GM23338 (cell line): Measurements from ENCODE around the gene NRDE2. TPM values are rescaled to one million over a fixed set of nuclear protein-coding genes. Genes with fewer than 3 reads are reported as not detected.
A peak's percentile ranks its signal among the peaks of the same experiment; 100 is the strongest.

Experiments
- ATAC-seq: fragments of 200-7000 bp; cut with Tn5 transposase; 3 replicates; pipeline ENCODE4 v1.9.1; 2020
- DNase-seq: peaks from one replicate; pipeline ENCODE4 v3.0.0-alpha.2; 2015; ENCODE audit warnings: low spot score
- H2AFZ ChIP-seq: fragments of 200-600 bp; sonication (generic); 2 replicates; pipeline ENCODE4 v1.8.0; 2016; ENCODE audit warnings: antibody characterized with exemption, mild to moderate bottlenecking, moderate library complexity
- H3F3A ChIP-seq: fragments of 200-600 bp; sonication (generic); replicated peaks from 2 replicates; pipeline ENCODE4 v1.8.0; 2017; ENCODE audit warnings: antibody characterized with exemption, mixed run types, low read depth
- H3K27ac ChIP-seq: fragments of 200-600 bp; sonication (generic); 2 replicates; pipeline ENCODE4 v1.6.1; 2016; ENCODE audit warnings: low read depth
- H3K27me3 ChIP-seq: fragments of 200-600 bp; sonication (generic); 2 replicates; pipeline ENCODE4 v1.8.0; 2016; ENCODE audit warnings: mild to moderate bottlenecking, mixed run types, moderate library complexity; ENCODE audit not compliant: insufficient read depth
- H3K36me3 ChIP-seq: fragments of 200-600 bp; sonication (generic); 2 replicates; pipeline ENCODE4 v1.8.0; 2016; ENCODE audit warnings: mild to moderate bottlenecking; ENCODE audit not compliant: insufficient read depth
- H3K4me1 ChIP-seq: fragments of 200-600 bp; sonication (generic); 2 replicates; pipeline ENCODE4 v1.8.0; 2016; ENCODE audit warnings: mild to moderate bottlenecking, moderate library complexity; ENCODE audit not compliant: insufficient read depth
- H3K4me2 ChIP-seq: fragments of 200-600 bp; sonication (generic); 2 replicates; pipeline ENCODE4 v1.7.1; 2017; ENCODE audit warnings: mixed run types
- H3K4me3 ChIP-seq: fragments of 200-600 bp; sonication (generic); 2 replicates; pipeline ENCODE4 v1.6.1; 2016; ENCODE audit warnings: mixed run types
- H3K79me2 ChIP-seq: fragments of 200-600 bp; sonication (generic); replicated peaks from 2 replicates; pipeline ENCODE4 v1.8.0; 2017; ENCODE audit warnings: mild to moderate bottlenecking; ENCODE audit not compliant: insufficient read depth
- H3K9me2 ChIP-seq: fragments of 200-600 bp; sonication (generic); 2 replicates; pipeline ENCODE4 v1.8.0; 2017; ENCODE audit not compliant: insufficient read depth
- H4K20me1 ChIP-seq: fragments of 200-600 bp; sonication (generic); replicated peaks from 2 replicates; pipeline ENCODE4 v1.8.0; 2017; ENCODE audit warnings: mild to moderate bottlenecking; ENCODE audit not compliant: insufficient read depth
- H3K27ac Mint-ChIP-seq: 2 replicates; pipeline ENCODE4 v1.8.0; 2020; ENCODE audit warnings: inconsistent platforms, mild to moderate bottlenecking, moderate library complexity, mixed read lengths
- H3K27me3 Mint-ChIP-seq: 3 replicates; pipeline ENCODE4 v1.8.0; 2022; ENCODE audit warnings: low read depth, mild to moderate bottlenecking, moderate library complexity, mixed read lengths, inconsistent platforms; ENCODE audit not compliant: insufficient read depth, poor library complexity
- H3K36me3 Mint-ChIP-seq: 3 replicates; pipeline ENCODE4 v1.8.0; 2021; ENCODE audit warnings: low read depth, mild to moderate bottlenecking, inconsistent platforms, moderate library complexity, mixed read lengths
- H3K4me1 Mint-ChIP-seq: 3 replicates; pipeline ENCODE4 v1.8.0; 2020; ENCODE audit warnings: mild to moderate bottlenecking, inconsistent platforms, mixed read lengths
- H3K4me3 Mint-ChIP-seq: 3 replicates; pipeline ENCODE4 v1.8.0; 2021; ENCODE audit warnings: moderate library complexity, mild to moderate bottlenecking, inconsistent platforms, mixed read lengths
- H3K9me3 Mint-ChIP-seq: 3 replicates; pipeline ENCODE4 v1.8.0; 2020; ENCODE audit warnings: moderate library complexity, mild to moderate bottlenecking, inconsistent platforms, mixed read lengths
- CREB1 ChIP-seq: fragments of 250-450 bp; sonication (Bioruptor Pico); IDR thresholded peaks from 2 replicates; pipeline ENCODE4 v1.5.0; 2020; ENCODE audit warnings: low read depth, mild to moderate bottlenecking, moderate library complexity
- EZH2phosphoT487 ChIP-seq: fragments of 200-600 bp; sonication (generic); IDR thresholded peaks from one replicate; pipeline ENCODE4 v1.8.1; 2018; ENCODE audit warnings: antibody characterized with exemption; ENCODE audit not compliant: unreplicated experiment
- JUNB ChIP-seq: IDR thresholded peaks from one replicate; pipeline ENCODE4 v1.6.1; 2016; ENCODE audit warnings: antibody characterized with exemption; ENCODE audit not compliant: unreplicated experiment
- ZNF331 ChIP-seq: fragments of 250-450 bp; sonication (Bioruptor Pico); IDR thresholded peaks from 2 replicates; pipeline ENCODE4 v1.5.0; 2020; ENCODE audit warnings: low read depth, mild to moderate bottlenecking, moderate library complexity
- polyA plus RNA-seq: library from polyadenylated mRNA; unstranded; fragments of >200 nt; fragmentation: Nextera tagmentation; extraction: Ambion mirVana; gene quantifications from 2 replicates; pipeline ENCODE4 v1.2.1, GENCODE V29; 2016
- total RNA-seq: library from RNA; depleted of rRNA; stranded (reverse); fragments of >200 nt; shearing (Covaris generic); gene quantifications from 2 replicates; pipeline ENCODE4 v1.2.3, GENCODE V29; 2014
- TF ChIP-seq, protein P1 (sequence below): IDR thresholded peaks from one replicate; pipeline ENCODE4 v1.6.1; 2018; ENCODE audit warnings: antibody characterized with exemption; ENCODE audit not compliant: unreplicated experiment
- TF ChIP-seq, protein P2 (sequence below), 2 experiments: fragments of 200-600 bp in 1 of 2; sonication (generic) in 1 of 2; conservative IDR thresholded peaks; 2 replicates each; pipeline versions ENCODE4 v1.5.1 to v1.6.1; 2016 to 2017; ENCODE audit warnings: antibody characterized with exemption in 2 of 2, low read depth in 2 of 2, mild to moderate bottlenecking in 2 of 2, moderate library complexity in 1 of 2
- TF ChIP-seq, protein P3 (sequence below): IDR thresholded peaks from 2 replicates; pipeline ENCODE4 v1.6.1; 2016; ENCODE audit warnings: antibody characterized with exemption

The NRDE2 gene
- total and polyA plus RNA-seq, 2 experiments from 2014 or later = 9.8 to 20.6 TPM

DNA sequence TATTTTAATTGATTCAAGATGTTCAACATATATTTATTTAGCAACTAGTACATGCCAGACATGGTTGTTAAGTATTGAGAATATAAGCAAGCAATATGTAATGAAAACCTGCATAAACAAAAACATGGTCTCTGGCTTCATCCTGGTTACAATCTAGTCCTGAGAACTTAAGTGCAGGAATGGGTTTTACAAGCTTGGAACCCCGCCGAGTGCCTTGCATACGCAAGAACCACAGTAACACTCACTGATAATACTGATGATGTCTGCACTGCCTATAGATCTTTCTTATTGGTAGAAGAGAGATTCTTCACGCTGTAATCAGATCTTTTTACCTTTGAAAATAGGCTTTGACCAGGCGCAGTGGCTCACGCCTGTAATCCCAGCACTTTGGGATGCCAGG lies 42.1 kb upstream of the NRDE2 start:
- TF ChIP-seq ZNF331 (CRISPR knock-in tag) = no peak
- Histone ChIP-seq H3K27ac (no peak overlapping the region), H3K27me3 (no peaks in the 10 kb centered on the region), H2AFZ (no peak overlapping the region), H3K4me3 (no peak overlapping the region), H3F3A (no peaks in the 10 kb centered on the region), H3K36me3 (no peaks in the 10 kb centered on the region), H3K4me2 (no peak overlapping the region), H4K20me1 (no peaks in the 10 kb centered on the region), H3K4me1 (no peaks in the 10 kb centered on the region), H3K9me2 (no peaks in the 10 kb centered on the region), H3K79me2 (no peaks in the 10 kb centered on the region)
- Mint-ChIP-seq H3K4me3 (no peak overlapping the region), H3K9me3 (no peaks in the 10 kb centered on the region), H3K27me3 (no peaks in the 10 kb centered on the region), H3K27ac (no peak overlapping the region), H3K4me1 (no peaks in the 10 kb centered on the region), H3K36me3 (no peaks in the 10 kb centered on the region)
- ATAC-seq = no peak
- DNase-seq = no peak

DNA sequence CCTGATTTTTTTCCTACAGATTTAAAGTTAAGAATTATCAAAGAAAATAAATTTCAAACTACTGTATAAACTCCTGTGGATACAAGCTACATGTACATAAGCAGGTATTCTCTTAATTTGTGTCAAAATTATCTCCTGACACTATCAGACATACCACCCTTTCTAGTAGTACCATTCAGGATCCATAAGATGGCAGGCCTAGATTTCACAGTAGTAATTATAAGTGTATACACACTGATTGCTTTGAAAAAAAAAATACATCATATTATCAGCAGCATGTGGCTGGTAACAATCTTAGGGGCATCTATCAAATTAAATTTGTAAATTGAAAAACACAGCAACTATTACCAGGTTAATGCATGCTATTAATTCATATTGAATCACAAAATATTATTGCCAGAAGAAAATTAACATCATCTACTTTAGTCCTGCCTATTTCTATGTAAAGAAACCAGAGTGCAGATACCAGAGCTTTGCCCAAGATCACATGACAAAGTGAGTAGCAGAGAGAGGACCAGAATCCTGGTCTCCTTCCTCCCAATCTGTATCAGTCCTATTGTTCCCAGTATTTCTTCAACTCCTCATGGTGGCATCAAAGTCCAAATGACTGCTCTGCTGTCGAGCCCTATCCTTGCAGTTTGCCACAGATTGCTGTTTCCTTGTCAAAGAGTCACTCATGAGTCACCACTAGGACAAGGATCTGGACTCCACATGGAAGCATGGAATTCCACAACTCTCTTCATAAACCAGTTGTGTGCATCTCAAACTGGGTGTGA lies 37.4 kb upstream of the NRDE2 start:
- H3K9me2 ChIP-seq = no peaks in the 10 kb centered on the region
- Mint-ChIP-seq H3K9me3 (no peaks in the 10 kb centered on the region), H3K4me3 (no peak overlapping the region), H3K27me3 (no peaks in the 10 kb centered on the region), H3K36me3 (no peaks in the 10 kb centered on the region), H3K4me1 (peaks cover 3% of the 10 kb centered on the region; the same call in 1 of the 3 replicates), H3K27ac (no peak overlapping the region)
- H3F3A ChIP-seq = no peaks in the 10 kb centered on the region
- H3K79me2 ChIP-seq = no peaks in the 10 kb centered on the region
- H3K4me2 ChIP-seq = no peak overlapping the region
- no peak overlapping the region for H3K4me3 ChIP-seq
- no peak overlapping the region for H3K27ac ChIP-seq
- DNase-seq (no peak), ATAC-seq (no peak)
- TF ChIP-seq, protein P1, sequence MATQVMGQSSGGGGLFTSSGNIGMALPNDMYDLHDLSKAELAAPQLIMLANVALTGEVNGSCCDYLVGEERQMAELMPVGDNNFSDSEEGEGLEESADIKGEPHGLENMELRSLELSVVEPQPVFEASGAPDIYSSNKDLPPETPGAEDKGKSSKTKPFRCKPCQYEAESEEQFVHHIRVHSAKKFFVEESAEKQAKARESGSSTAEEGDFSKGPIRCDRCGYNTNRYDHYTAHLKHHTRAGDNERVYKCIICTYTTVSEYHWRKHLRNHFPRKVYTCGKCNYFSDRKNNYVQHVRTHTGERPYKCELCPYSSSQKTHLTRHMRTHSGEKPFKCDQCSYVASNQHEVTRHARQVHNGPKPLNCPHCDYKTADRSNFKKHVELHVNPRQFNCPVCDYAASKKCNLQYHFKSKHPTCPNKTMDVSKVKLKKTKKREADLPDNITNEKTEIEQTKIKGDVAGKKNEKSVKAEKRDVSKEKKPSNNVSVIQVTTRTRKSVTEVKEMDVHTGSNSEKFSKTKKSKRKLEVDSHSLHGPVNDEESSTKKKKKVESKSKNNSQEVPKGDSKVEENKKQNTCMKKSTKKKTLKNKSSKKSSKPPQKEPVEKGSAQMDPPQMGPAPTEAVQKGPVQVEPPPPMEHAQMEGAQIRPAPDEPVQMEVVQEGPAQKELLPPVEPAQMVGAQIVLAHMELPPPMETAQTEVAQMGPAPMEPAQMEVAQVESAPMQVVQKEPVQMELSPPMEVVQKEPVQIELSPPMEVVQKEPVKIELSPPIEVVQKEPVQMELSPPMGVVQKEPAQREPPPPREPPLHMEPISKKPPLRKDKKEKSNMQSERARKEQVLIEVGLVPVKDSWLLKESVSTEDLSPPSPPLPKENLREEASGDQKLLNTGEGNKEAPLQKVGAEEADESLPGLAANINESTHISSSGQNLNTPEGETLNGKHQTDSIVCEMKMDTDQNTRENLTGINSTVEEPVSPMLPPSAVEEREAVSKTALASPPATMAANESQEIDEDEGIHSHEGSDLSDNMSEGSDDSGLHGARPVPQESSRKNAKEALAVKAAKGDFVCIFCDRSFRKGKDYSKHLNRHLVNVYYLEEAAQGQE = no peak
- TF ChIP-seq JUNB (no peak), CREB1 (CRISPR knock-in tag) (no peak), EZH2phosphoT487 (no peak)
- TF ChIP-seq, protein P2, sequence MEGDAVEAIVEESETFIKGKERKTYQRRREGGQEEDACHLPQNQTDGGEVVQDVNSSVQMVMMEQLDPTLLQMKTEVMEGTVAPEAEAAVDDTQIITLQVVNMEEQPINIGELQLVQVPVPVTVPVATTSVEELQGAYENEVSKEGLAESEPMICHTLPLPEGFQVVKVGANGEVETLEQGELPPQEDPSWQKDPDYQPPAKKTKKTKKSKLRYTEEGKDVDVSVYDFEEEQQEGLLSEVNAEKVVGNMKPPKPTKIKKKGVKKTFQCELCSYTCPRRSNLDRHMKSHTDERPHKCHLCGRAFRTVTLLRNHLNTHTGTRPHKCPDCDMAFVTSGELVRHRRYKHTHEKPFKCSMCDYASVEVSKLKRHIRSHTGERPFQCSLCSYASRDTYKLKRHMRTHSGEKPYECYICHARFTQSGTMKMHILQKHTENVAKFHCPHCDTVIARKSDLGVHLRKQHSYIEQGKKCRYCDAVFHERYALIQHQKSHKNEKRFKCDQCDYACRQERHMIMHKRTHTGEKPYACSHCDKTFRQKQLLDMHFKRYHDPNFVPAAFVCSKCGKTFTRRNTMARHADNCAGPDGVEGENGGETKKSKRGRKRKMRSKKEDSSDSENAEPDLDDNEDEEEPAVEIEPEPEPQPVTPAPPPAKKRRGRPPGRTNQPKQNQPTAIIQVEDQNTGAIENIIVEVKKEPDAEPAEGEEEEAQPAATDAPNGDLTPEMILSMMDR (conservative IDR thresholded peaks at IDR 0.05; ENCODE audit: low read depth in 2 of 2) = peak in 1 of 2 experiments; percentile 1; a peak in 1 of 4 replicates
- TF ChIP-seq, protein P3, sequence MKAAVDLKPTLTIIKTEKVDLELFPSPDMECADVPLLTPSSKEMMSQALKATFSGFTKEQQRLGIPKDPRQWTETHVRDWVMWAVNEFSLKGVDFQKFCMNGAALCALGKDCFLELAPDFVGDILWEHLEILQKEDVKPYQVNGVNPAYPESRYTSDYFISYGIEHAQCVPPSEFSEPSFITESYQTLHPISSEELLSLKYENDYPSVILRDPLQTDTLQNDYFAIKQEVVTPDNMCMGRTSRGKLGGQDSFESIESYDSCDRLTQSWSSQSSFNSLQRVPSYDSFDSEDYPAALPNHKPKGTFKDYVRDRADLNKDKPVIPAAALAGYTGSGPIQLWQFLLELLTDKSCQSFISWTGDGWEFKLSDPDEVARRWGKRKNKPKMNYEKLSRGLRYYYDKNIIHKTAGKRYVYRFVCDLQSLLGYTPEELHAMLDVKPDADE = no peak
- no peak overlapping the region for H2AFZ ChIP-seq
- H3K4me1 ChIP-seq = no peaks in the 10 kb centered on the region
- no peaks in the 10 kb centered on the region for H3K36me3 ChIP-seq
- H4K20me1 ChIP-seq = no peaks in the 10 kb centered on the region
- no peaks in the 10 kb centered on the region for H3K27me3 ChIP-seq
